Suprapubic skin (tissue), 4 donors: ENCODE results near the gene NF1.

Source experiments
- POLR2A ChIP-seq, 2 donors: fragments of 450-650 bp; IDR thresholded peaks; one replicate each; pipeline ENCODE4 v1.6.1; 2017; ENCODE audit warnings: antibody characterized with exemption in 2 of 2, mild to moderate bottlenecking in 2 of 2, moderate library complexity in 2 of 2
- POLR2AphosphoS5 ChIP-seq, 3 donors: sonication (generic); formaldehyde crosslinking; IDR thresholded peaks; one replicate each; pipeline ENCODE4 v1.6.1; 2017; ENCODE audit warnings: antibody characterized with exemption in 3 of 3

GRCh38 chr17:31386542-31387075, 291.8 kb downstream of the NF1 start:
- TF ChIP-seq POLR2AphosphoS5 (IDR thresholded peaks at IDR 0.05) (no peak), POLR2A (IDR thresholded peaks at IDR 0.05) (no peak)
